SU-DHL-6 (cell line): ENCODE data around the gene INPP5B.

Source experiments
- H2AFZ ChIP-seq: fragments of 200-600 bp; sonication (generic); 2 replicates; pipeline ENCODE4 v1.6.1; 2014; ENCODE audit warnings: low read depth, mild to moderate bottlenecking, moderate library complexity, mixed read lengths, antibody characterized with exemption, low read length; ENCODE audit not compliant: severe bottlenecking
- H3F3A ChIP-seq: fragments of 200-600 bp; shearing (Covaris generic); 2 replicates; pipeline ENCODE4 v1.6.0; 2016; ENCODE audit warnings: antibody characterized with exemption, mild to moderate bottlenecking; ENCODE audit not compliant: insufficient read depth
- H3K27ac ChIP-seq: fragments of 200-600 bp; sonication (generic); 2 replicates; pipeline ENCODE4 v1.5.1; 2016; ENCODE audit warnings: low read depth, mild to moderate bottlenecking, low read length, moderate library complexity, mixed read lengths
- H3K27me3 ChIP-seq: fragments of 200-600 bp; sonication (generic), shearing (Covaris generic); 2 replicates; pipeline ENCODE4 v1.6.0; 2014; ENCODE audit warnings: mild to moderate bottlenecking, low read length
- H3K36me3 ChIP-seq: fragments of 200-600 bp; sonication (generic); 2 replicates; pipeline ENCODE4 v1.6.1; 2014; ENCODE audit warnings: mild to moderate bottlenecking, low read length, mixed read lengths
- H3K4me2 ChIP-seq: fragments of 300-600, 200-600 bp; shearing (Covaris generic), sonication (generic); 2 replicates; pipeline ENCODE4 v1.6.0; 2014; ENCODE audit warnings: low read length, low read depth, mild to moderate bottlenecking; ENCODE audit not compliant: poor library complexity, severe bottlenecking
- H3K4me3 ChIP-seq: fragments of 200-600 bp; sonication (generic); 2 replicates; pipeline ENCODE4 v1.5.1; 2014; ENCODE audit warnings: antibody characterized with exemption, low read length, mild to moderate bottlenecking, mixed read lengths; ENCODE audit not compliant: insufficient read depth, poor library complexity, severe bottlenecking
- H3K79me2 ChIP-seq: fragments of 200-600 bp; sonication (generic); 2 replicates; pipeline ENCODE4 v1.6.1; 2014; ENCODE audit warnings: mild to moderate bottlenecking, low read length, moderate library complexity; ENCODE audit not compliant: insufficient read depth
- H3K9ac ChIP-seq: fragments of 200-600 bp; sonication (generic); 2 replicates; pipeline ENCODE4 v1.7.0; 2014; ENCODE audit warnings: mild to moderate bottlenecking, low read length
- H3K9me2 ChIP-seq: fragments of 200-600 bp; sonication (generic); replicated peaks from 2 replicates; pipeline ENCODE4 v1.6.1; 2014; ENCODE audit warnings: low read length; ENCODE audit not compliant: insufficient read depth
- H3K9me3 ChIP-seq: fragments of 200-600 bp; sonication (generic); 2 replicates; pipeline ENCODE4 v1.6.1; 2014; ENCODE audit warnings: low read length, mixed read lengths; ENCODE audit not compliant: insufficient read depth
- H4K20me1 ChIP-seq: fragments of 200-600 bp; sonication (generic); 2 replicates; pipeline ENCODE4 v1.6.1; 2014; ENCODE audit warnings: low read depth, mild to moderate bottlenecking, antibody characterized with exemption, low read length, moderate library complexity, mixed read lengths
- EZH2phosphoT487 ChIP-seq: fragments of 200-600 bp; sonication (generic), shearing (Covaris generic); conservative IDR thresholded peaks from 2 replicates; pipeline ENCODE4 v1.6.1; 2018; ENCODE audit warnings: mild to moderate bottlenecking, antibody characterized with exemption, low read length, moderate library complexity, mixed read lengths
- TF ChIP-seq, protein P1 (sequence below): fragments of 200-600 bp; sonication (generic); IDR thresholded peaks from one replicate; pipeline ENCODE4 v1.5.1; 2017; ENCODE audit warnings: antibody characterized with exemption, mild to moderate bottlenecking, low read length, moderate library complexity; ENCODE audit not compliant: insufficient read depth, poor library complexity, severe bottlenecking

The INPP5B gene

DNA sequence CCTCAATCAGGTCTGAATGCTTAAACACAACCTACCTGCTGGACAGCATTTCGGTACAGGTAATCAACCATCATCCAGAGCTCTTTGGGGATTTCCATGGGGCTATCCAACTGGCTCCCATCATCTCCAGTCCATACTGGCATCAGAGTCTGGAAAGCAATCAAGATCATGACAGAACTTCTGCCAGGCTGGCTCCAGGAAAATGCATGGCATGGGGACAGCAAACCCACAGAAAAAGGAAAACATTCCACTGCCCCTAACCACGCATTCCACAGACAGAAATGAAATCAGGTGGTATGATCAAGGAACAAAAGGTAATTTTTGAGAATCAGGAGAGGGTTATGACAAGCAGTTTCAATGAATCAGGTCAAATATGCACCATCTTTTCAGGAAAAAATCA, 78.4 kb downstream of the INPP5B start:
- Histone ChIP-seq H3K79me2 (no peaks in the 10 kb centered on the region), H3K27ac (no peak overlapping the region), H3K27me3 (no peaks in the 10 kb centered on the region), H3K4me2 (no peak overlapping the region), H3K4me3 (no peak overlapping the region), H2AFZ (no peak overlapping the region), H3K9me2 (no peaks in the 10 kb centered on the region), H3K9me3 (no peaks in the 10 kb centered on the region), H3F3A (no peaks in the 10 kb centered on the region), H3K9ac (no peak overlapping the region), H4K20me1 (no peaks in the 10 kb centered on the region), H3K36me3 (peaks cover 25% of the 10 kb centered on the region)
- TF ChIP-seq EZH2phosphoT487, result no peak
- TF ChIP-seq, protein P1, sequence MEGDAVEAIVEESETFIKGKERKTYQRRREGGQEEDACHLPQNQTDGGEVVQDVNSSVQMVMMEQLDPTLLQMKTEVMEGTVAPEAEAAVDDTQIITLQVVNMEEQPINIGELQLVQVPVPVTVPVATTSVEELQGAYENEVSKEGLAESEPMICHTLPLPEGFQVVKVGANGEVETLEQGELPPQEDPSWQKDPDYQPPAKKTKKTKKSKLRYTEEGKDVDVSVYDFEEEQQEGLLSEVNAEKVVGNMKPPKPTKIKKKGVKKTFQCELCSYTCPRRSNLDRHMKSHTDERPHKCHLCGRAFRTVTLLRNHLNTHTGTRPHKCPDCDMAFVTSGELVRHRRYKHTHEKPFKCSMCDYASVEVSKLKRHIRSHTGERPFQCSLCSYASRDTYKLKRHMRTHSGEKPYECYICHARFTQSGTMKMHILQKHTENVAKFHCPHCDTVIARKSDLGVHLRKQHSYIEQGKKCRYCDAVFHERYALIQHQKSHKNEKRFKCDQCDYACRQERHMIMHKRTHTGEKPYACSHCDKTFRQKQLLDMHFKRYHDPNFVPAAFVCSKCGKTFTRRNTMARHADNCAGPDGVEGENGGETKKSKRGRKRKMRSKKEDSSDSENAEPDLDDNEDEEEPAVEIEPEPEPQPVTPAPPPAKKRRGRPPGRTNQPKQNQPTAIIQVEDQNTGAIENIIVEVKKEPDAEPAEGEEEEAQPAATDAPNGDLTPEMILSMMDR, result no peak

DNA sequence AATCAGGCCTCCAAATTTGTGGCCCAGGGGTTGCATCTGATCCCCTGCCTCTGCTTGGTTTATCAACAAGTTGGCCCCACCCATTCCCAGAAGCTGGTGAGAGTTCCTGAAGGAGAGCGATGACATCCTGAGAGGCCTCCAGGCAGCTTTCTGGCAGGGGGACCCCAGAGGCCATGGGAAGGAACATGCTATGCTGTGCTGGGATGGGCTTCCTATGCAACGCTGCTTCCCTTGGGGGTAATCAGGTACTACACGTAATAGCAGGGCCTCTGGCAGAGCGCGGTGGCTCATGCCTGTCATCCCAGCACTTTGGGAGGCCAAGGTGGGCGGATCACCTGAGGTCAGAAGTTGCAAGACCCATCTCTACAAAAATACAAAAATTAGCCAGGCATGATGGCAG, 79.1 kb downstream of the INPP5B start:
- Histone ChIP-seq H3F3A (no peaks in the 10 kb centered on the region), H3K9me2 (no peaks in the 10 kb centered on the region), H4K20me1 (no peaks in the 10 kb centered on the region), H3K27me3 (no peaks in the 10 kb centered on the region), H3K4me2 (no peak overlapping the region), H3K79me2 (no peaks in the 10 kb centered on the region), H3K9ac (no peak overlapping the region), H3K36me3 (peaks cover 20% of the 10 kb centered on the region), H3K9me3 (no peaks in the 10 kb centered on the region), H3K27ac (no peak overlapping the region), H3K4me3 (no peak overlapping the region), H2AFZ (no peak overlapping the region)
- no peak for TF ChIP-seq EZH2phosphoT487
- TF ChIP-seq, protein P1, result no peak

DNA sequence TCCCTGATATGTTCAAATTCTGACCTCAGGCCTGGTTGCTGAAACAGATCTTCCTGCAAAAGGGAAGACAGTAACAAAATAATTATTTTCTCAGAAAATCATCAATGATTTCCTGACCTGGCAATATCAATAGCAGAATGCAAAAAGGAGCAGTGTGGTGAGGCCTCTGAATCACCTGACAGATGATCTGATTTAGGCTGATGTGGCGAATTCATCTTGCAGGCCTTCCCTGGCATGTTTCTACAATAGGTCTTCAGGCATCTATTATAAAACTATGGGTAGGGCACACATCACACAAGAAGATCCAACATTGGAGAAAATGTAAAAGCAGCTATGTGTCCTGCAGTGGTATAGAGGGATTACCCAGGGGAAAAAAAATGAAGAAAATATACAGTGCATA, 80.4 kb downstream of the INPP5B start:
- TF ChIP-seq EZH2phosphoT487, result no peak
- TF ChIP-seq, protein P1, result no peak
- H2AFZ ChIP-seq, result no peak overlapping the region

More for the DNA sequence above, 80.4 kb downstream of the INPP5B start:
- Histone ChIP-seq H3K79me2 (no peaks in the 10 kb centered on the region), H3K4me3 (no peak overlapping the region), H3K9me2 (no peaks in the 10 kb centered on the region), H3F3A (0 out of 2 replicates have a peak, but pooled peaks cover 7% of the 10 kb centered on the region), H3K27ac (no peak overlapping the region), H3K9me3 (no peaks in the 10 kb centered on the region), H3K27me3 (no peaks in the 10 kb centered on the region), H3K9ac (no peak overlapping the region), H3K4me2 (no peak overlapping the region), H3K36me3 (peaks cover 18% of the 10 kb centered on the region), H4K20me1 (no peaks in the 10 kb centered on the region)
